SW 1271 (cell line): ENCODE measurements around the gene HOXB3.

Experiments
- DNase-seq, 2 experiments: peaks; one replicate each; lab custom pipeline; 2025; lab: John Stamatoyannopoulos, UW

Gene HOXB3

DNA sequence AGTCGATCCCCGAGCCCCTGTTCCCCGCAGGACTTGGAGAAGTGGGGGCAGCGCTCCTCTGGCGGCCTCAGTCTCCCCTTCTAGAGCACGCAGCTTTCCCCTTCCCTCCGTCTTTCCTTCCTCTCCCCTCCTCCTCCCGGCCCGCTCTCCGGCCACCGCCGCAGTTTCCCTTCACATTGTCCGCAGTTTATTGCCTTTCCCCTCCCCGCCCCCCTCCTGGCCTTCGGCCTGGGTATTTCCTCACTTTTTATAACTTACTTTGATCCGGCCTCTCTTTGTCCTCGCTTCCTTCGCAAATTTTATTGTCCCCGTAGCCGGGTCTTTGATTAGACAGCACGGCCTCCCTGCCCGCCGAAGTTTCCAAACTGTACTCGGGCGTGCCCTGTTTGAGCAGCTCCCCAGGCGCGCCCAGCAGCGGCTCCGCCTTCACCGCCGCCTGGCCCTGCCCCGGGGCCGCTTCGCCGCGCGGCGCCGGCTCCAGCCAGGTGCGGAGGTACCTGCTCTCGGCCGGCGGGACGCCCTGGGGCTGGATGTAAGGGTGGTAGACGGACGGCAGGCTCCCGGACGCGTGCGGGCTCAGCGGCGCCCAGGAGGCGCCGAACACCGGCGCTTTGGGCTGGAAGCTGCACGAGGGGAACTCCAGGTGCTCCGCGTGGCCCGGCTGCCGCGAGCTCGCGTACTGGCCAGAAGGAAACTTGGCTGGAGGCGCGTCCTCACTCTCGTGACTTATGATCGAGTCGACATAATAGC is 35.6 kb upstream of the HOXB3 start:
- no peak for DNase-seq

DNA sequence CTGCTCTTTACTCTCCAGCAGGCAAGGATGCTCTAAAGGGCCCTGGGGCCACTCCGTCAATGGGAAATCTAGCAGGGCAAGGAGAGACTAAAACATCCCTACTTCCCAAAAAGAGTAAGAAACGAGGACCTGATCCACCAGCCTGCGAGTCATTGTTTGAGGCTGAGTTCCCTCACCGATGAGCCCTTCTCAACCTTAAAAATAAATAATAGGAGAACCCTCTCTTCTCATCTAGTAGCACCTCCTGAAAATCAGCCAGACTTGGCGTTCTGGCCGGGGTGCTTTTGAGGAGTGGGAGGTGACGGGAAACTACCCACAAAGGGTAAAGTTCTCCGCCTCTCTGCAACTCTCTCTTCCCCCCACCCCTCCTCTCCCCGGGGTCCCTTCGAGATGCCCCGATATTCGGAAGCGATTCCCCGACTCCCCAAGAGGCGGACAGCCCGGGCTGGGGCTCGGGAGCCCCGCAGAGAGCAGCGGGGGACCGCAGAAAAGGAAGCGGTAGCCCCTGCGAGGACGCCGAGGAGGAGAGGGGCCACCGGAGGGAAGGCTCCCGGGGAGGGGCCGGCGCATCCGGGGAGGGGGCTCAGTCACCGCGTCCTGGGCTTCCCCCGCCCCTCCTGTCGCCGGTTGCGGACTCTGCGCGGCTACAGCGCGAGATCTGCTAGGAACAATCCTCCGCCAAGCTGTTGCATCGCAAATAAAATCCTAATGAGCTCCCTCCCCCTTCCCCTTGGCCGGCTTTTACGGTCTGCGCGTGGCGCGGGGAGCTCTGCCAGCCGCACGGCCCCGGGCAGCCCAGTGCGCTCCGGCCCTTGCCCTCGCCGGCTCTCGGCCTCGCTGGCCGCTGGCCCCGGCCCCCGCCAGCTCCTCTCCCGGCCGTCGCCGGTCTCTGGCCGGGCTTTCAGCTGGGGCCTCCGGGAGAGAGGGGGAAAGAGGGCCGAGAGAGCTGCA is 34.8 kb upstream of the HOXB3 start:
- DNase-seq = no peak

DNA sequence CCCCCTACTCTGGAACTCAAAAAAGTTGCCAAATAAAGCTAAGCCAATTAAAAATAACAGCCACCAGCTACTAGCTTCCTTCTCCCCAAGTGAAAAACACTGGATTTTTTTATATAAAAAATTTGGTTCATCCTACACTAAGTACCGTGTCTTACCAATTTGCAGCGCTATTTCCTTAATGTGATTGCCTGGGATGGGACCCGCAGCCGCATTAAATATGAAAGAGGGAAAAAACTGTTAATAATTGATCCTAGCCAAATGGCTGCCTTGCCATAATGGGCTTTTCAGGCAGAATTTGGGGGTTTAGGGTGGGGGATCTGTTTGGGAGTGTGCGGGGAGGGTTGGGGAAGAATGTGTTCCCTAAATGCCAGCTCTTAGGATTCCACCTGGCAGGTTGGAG is 34.1 kb upstream of the HOXB3 start:
- no peak for DNase-seq

DNA sequence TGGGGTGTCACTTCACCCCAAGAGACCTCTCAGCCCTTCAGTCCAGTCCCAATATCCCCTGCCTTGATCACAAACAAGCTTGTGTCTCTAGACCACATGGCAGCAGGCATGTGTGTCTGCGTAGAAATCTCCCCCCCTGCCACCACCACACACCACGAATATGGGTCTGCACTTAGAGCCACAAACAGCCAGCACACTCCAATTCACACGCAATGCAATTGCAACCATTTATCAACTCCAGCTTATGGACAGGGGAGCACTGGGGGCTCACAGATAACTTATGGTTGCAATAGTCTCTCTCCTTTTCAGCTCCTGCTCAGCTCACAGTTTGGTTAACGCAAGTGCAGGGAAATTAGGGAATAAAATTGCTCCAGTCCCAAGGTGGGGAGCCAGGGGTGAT is 33.5 kb upstream of the HOXB3 start:
- no peak for DNase-seq

DNA sequence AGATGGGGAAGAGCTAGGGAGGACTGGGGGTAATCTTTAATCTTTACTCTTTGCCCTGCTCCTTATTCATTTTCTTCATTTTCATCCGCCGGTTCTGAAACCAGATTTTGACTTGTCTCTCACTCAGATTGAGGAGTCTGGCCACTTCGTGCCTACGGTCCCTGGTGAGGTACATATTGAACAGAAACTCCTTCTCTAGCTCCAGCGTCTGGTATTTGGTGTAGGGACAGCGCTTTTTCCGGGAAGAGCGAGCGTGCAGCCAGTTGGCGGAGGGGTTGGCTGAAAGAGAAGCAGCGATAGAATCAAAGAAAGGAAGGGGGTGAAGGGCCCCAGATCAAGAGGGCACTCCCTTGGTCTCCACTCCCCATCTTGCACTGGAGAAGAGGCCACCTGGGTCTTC is 32.8 kb upstream of the HOXB3 start:
- no peak for DNase-seq

DNA sequence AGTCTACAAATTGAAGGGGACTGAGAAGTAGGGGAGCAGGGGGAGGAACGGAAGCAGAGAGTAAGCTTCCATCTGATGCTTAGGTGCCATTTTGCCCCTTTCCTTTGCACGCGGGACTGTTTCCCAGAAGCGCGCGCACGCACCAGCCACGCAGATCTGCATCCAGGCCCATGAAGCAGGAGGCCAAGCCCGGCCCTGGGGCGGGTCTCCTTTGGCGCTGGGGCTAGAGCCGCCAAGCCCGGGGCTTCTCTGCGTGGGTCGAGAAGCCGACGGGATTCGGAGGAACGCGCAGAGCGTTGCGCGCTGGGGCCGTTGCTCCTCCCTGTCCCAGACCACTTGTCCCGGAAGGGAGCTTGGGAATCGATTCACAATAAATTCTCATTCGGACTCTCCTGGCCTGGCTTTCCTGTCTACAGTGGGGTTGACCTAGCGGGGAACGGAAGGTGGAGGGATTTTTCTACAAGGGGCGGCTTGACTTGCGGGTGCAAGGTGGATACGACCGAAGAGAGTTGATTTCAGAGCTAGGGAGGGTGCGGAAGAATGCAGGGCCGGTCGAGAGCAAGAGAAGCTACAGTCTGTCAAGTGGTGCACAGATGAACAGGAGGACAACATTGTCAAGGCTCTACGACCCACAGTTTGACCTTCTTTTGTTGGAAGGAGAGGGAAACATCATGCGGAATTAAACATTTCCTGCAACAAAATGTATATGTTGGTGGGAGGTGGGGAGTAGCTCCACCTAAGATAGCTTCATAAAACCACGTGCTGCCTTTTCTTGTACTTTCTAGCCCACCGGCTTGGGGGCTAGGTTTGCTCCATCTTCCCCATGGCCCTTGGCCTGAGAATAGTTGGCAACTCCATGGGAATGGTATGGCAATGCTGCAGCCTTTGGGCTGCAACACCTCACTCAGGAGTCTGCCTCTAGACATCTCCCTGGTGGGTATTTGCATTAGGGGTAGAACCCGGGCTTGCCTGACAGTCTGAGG is 31.7 kb upstream of the HOXB3 start:
- no peak for DNase-seq

DNA sequence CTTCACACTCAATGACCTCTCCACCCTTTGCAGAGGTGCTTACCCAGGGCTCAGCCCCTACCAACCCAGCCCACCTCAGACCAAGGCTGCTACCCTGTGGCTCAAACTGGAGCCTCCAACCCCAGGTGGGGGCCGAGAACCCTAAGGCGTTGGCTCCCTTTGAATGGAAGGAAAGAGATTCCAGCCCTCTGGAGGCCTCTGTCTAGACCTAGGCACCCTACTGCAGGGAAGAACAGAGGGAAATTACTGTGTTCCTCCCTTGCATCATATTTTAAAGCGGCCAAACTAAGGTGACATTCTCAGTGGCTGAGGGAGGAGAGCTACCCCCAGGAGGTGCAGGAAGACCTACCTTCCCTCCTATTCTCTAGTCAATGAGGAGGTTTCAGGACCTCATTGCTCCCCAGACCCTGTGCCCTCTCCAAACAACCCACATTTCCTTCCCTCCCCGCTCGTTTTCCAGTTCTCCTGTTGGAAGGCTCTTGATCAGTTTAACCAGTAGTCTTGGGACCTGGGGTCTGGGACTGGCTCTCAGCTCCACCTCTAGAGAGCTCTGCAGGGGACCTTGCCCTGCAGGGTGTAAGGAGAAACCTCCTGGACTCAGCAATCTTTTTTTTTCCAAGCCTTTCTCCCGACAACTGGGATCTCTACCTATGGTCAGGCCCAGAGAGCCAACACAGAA is 30.6 kb upstream of the HOXB3 start:
- DNase-seq = no peak

DNA sequence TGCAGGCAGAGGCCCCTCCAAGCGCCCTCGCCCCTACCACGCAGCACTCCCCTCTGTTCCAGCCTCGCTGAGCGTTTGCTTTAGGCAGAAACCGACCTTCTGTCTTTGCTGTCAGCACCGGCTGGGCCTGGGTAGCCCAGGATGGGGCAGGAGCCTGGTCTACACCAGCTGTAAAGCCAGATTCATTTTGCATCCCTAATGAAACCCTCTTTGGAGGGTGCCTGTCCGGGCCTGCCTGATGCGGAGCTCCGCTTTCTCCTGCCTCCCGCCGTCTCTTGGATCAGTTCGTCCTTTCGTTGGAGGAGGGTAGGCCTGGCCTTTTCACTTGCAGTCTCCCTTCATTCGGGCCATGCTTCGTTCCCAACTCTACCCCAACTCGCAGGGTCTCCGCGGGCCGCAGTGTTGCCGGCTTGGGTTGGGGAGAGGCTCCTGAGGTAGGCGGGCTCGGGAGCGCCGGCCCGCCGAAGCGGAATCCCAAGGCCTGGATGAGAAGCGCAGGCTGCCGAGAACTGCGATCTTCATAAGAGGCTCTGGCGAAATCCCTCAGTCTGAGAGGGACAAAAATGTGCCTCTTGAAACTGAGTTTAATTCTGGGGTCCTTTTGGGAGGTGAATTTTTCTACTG is 29.9 kb upstream of the HOXB3 start:
- DNase-seq = no peak

DNA sequence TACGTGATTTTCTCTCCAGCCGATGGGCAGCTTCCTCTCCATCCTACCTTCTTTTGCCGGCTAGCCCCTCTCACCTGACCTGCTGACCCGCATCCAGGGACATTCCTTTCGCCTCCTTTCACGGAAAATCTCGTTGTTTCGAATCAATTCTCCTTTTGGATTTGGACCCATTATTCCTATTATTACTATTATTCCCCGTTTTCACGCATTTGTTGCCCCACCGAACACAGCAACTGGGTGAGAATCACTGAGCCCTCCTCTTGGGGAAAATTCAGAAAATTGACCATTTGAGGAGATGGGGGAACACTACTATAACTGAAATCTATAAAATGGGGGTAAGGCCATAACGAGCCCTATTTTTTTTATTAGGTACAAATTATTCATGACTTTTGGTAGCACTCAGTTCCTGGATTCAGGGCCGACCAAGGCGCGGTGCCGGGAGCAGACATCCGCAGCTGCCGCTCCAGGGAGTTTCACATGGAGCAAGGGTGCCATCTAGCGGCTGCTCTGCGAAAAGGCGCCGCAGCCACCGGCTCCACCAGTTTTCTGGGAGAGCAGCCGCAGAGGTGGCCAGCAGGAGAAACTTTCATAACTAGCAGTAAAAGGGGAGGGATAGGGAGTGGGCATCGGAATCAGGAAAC is 28.3 kb upstream of the HOXB3 start:
- DNase-seq = peak in 1 of 2 experiments; percentile 75

DNA sequence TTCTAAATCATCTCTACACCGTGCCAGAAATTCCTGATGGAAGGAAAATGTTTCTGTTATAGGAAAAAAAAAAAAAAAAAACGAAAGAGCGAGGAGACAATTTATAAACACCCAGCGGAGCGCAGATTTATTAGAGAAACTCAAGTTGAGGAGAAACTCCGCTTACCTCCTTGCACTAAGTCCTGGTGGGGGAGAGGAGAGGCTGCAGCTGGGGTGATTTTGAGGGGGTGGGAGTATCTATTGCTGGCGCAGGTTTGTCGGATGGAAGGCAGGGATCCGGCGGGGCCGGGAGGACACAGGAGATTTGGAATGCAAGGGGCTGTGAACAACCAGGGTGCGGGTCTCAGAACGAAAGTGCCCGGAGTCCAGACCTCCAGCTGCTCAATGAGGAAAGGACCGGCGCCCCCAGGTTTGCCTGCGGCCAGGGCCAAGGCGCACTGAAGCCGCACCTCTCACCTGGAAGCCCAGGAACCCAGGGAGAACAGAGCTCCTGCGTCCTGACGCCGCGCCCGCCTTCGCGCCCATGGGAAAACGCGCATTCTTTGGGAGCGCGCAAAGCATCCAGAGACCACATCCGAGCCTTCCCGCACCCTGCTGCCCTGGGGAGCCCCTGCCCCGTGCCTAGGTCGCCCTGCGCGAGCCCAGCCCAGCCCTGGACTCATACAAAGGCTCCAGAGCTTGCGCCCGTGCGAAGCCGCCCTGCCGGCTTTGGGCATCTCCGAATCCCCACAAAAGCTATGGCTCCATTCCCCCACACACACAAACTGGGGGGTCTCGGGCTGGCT is 27.6 kb upstream of the HOXB3 start:
- DNase-seq = no peak

DNA sequence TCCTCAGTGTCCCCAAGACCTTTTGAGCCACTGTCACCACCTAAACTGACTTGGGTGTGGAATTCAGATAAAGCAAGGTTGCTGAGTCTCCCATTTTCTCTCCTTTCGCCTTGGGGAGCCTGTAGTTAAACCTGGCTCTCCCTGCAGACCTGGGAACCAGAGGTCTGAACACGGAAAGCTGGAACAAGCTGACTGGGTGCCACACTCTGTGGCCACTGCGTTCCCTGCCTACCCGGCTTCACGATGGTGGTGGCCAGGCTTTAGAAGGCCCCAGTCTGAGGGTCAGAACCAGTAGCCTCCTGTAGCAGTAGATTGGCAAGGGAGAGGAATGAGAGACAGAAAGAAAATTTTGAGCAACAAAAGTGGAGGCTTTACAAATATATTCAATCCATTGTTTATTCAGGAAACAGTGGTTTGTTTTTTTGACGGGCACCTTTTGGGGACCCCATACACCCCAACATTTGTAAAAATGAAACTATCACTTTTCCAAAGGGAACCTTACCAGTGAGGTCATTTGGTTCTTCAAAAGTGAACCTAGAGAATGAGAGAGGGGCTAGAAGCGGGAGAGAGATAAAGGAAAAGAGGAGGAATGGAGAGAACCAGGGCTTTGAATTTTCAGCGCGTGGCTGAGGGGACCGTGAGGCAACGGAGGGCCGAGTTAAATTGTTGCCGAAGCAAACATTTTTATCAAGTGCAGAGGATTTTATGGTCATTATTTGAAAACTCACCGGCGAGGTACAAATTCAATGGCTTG is 26.9 kb upstream of the HOXB3 start:
- DNase-seq = no peak

DNA sequence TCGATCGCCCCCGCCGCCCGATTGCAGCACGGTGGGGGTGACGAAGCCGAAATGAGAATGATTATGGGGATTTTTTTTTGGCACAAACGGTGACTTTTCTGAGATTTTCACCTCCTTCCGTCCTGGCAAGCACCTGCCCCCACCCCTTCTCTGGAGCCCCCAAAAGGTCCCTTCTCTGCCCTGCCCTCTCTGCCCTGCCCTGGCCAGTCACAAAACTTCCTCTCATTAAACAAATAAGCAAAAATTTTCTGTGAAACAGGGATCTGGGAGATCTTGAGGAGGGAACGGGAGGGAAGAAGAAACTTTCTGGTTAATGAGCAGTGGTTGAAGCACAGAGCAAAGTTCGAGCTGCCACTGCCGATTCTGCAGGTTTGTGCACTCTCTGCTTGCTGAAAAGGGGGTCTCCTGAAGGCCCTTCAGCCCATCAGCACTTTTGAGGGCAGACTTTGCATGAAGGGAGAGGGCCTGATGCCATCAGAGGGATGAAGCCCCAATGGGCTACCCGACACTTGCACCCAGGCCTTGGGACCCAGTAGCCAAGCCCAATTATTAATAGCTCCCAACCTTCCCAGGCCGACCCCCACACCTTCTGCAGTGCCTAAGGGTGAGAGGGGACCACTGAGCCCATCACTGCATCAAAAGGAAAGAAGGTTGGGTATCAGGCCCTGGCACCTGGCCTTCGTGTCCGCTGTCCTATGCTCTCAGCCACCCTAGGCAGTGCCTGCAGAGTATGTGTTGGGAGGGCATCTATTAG is 26.1 kb upstream of the HOXB3 start:
- no peak for DNase-seq

DNA sequence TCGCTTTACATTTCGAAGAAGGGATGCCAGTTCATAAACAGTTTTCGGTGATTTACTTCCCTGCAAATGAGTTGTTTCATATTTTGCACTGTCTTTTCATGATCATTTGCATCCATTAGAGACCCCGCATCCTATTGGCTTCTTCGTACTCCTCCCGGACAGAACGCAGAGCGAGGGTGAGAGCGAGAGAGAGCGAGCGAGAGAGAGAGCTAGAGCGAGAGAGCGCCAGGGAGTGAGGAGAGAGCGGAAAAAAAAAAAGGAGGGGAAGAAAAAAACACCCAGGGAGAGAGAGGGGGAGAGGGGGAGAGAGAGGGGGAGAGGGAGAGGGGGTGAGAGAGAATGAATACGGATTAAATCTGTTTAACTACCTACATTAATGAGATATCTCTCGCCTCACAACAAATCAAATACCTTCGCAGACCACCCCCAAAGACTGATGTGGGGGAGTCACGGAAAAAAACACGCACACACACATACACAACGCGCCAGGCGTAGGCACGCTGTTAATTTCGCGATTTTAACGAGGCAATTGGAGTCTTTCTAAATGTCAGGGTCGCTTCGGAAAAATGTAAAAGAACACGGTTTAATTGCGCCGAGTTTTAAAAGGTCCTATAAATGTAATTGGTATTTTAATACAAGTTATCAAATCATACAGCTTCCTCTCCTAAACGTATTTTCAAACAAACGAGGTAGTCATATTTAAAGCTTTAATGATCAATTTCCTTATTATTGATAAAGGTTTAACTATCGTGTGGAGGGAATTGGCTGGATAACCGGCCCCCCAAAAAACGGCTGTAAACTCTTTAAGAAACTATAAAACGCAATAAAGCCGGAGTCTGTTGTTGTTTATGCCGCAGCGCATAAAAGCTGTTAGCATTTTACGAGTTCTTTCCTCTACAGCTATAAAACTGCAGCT is 25.3 kb upstream of the HOXB3 start, which contains the start of gene HOXB8:
Gene HOXB8 (minus strand): TSS at position 246 of the 916 bp plus-strand sequence. CDS start 588 bp downstream, outside the sequence.
- DNase-seq = no peak

DNA sequence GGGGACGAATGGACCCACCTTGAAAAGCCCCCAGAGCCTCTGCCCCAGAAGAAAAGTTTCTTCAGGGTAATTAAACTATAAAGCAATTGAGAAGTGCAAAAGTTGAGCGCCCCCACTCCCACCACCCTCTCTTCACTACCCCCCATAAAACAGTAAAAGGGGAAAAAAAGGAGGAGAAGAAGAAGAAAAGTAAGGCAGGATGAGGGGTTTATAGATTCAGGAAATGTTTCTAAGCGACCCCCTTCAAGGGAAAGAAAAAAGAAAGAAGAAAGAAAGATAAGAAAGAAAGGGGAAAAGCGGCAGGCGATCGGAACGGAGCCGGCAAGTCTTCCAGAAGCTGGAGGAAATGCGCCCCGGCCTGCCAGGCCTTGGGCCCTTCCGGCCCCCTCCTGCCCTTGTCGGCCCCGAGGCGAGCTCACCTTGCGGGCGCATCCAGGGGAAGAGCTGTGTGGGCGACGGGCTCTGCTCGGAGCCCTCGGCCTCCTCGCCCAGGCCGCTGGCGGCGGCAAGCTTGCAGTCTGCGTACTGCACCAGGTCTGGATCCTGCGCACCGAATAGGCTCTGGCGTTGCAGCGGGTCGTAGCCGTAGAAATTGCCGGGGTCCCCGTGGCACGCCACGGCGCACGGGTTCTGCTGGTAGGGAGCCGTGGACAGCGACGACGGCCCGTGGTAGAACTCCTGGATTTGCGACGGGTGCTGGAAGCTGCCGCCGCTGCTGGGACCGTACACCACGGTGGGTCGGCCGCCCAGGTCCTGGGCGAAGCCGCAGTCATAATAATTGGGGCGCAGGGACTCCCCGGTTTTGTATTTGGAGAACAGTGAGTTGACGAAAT is 24.0 kb upstream of the HOXB3 start:
- no peak for DNase-seq

DNA sequence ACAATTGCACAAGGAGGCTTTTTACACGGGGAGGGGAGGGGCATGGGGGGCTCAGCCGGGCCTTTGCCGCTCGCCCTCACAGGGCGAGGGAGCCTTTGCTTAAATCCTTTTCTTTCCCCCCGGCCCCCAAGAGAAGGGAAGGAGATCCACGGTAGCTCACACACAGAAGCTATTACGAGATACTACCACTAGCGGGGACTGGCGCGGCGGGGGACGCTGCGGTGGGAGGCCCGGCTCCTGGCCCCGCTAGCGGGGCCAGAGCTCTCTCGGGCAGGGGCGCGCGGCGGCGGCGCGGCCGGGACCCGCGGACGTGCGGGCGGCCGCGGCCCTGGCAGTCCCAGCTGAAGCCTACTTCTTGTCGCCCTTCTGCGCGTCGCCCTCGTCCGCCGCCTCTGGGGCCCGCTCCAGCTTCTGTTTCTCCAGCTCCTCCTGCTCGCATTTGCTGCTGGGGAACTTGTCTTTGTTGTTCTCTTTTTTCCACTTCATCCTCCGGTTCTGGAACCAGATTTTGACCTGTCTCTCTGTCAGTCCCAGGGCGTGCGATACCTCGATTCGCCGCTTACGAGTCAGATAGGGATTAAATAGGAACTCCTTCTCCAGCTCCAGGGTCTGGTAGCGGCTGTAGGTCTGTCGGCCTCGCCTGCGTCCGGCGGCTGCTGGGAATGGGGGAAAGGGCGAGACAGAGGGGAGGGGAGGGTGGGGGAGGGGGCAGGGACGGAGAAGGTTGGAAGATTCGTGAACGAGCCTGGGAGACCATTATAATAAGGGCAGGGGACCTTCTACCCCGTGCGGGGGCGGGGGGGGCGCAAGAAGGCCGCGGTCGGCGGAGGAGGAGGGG is 23.0 kb upstream of the HOXB3 start:
- DNase-seq = peak; percentile 34 to 56
